Testis (tissue), 2 donors: Measurements from ENCODE around the gene HORMAD2.

Experiments
- CTCF ChIP-seq, 3 experiments: fragments of 450-650 bp in 2 of 3; fragments of 200-600 bp in 1 of 3; sonication (generic) in 1 of 3; IDR thresholded peaks; one replicate each; pipeline ENCODE4 v1.5.1; 2016 to 2019; ENCODE audit warnings: antibody characterized with exemption in 3 of 3, mild to moderate bottlenecking in 2 of 3, moderate library complexity in 1 of 3
- POLR2A ChIP-seq: fragments of 450-650 bp; IDR thresholded peaks from one replicate; pipeline ENCODE4 v1.6.1; 2017; ENCODE audit warnings: antibody characterized with exemption, mild to moderate bottlenecking, moderate library complexity

GRCh38 chr22:30158744-30159500 is 78.7 kb downstream of the HORMAD2 start:
- TF ChIP-seq CTCF (IDR thresholded peaks at IDR 0.05) (no peak), POLR2A (no peak)
